ENCODE measurements around the gene NUMB.

NUMB gene

GRCh38 chr14:73238424-73238852 is 219.9 kb downstream of the NUMB start:
- H2AFZ ChIP-seq (ENCODE audit: low read length, unreplicated experiment) = peak overlapping the region; percentile 48
- no peaks in the 10 kb centered on the region for H3K36me3 ChIP-seq (ENCODE audit: insufficient read depth, low read length)
- H3K79me2 ChIP-seq (ENCODE audit: control insufficient read depth, insufficient read depth, low read length, unreplicated experiment) = no peaks in the 10 kb centered on the region
- H3K27me3 ChIP-seq (ENCODE audit: insufficient read depth, low read length) = peaks cover 29% of the 10 kb centered on the region
- peaks cover 31% of the 10 kb centered on the region for H3K4me1 ChIP-seq (ENCODE audit: control insufficient read depth, insufficient read depth, low read length, unreplicated experiment)
- H3K4me3 ChIP-seq (ENCODE audit: low read depth, low read length) = peak overlapping the region; percentile 77
- H3K27ac ChIP-seq (ENCODE audit: low read depth, low read length) = no peak overlapping the region

GRCh38 chr14:73237786-73238423 is 220.4 kb downstream of the NUMB start:
- Histone ChIP-seq H3K27me3 (ENCODE audit: insufficient read depth, low read length) (peaks cover 33% of the 10 kb centered on the region), H3K4me3 (ENCODE audit: low read depth, low read length) (peak overlapping the region; percentile 77), H3K79me2 (ENCODE audit: control insufficient read depth, insufficient read depth, low read length, unreplicated experiment) (no peaks in the 10 kb centered on the region), H3K4me1 (ENCODE audit: control insufficient read depth, insufficient read depth, low read length, unreplicated experiment) (peaks cover 31% of the 10 kb centered on the region), H3K27ac (ENCODE audit: low read depth, low read length) (no peak overlapping the region), H3K36me3 (ENCODE audit: insufficient read depth, low read length) (no peaks in the 10 kb centered on the region), H2AFZ (ENCODE audit: low read length, unreplicated experiment) (peak overlapping the region; percentile 48)

GRCh38 chr14:73237219-73237785 is 221.0 kb downstream of the NUMB start, which contains the start of gene PAPLN:
TSS of gene PAPLN (plus strand) at chr14:73237506. CDS start at chr14:73239779, 2,273 bp downstream.
- Histone ChIP-seq H3K27me3 (ENCODE audit: insufficient read depth, low read length) (peaks cover 33% of the 10 kb centered on the region), H2AFZ (ENCODE audit: low read length, unreplicated experiment) (peak within 1 kb of the TSS; percentile 48)

GRCh38 chr14:73236752-73237218 is 221.6 kb downstream of the NUMB start:
- Histone ChIP-seq H3K36me3 (ENCODE audit: insufficient read depth, low read length) (no peaks in the 10 kb centered on the region), H3K4me1 (ENCODE audit: control insufficient read depth, insufficient read depth, low read length, unreplicated experiment) (peaks cover 31% of the 10 kb centered on the region), H3K4me3 (ENCODE audit: low read depth, low read length) (no peak overlapping the region), H3K27me3 (ENCODE audit: insufficient read depth, low read length) (peaks cover 33% of the 10 kb centered on the region), H3K27ac (ENCODE audit: low read depth, low read length) (no peak overlapping the region), H3K79me2 (ENCODE audit: control insufficient read depth, insufficient read depth, low read length, unreplicated experiment) (no peaks in the 10 kb centered on the region), H2AFZ (ENCODE audit: low read length, unreplicated experiment) (no peak overlapping the region)

More at GRCh38 chr14:73237219-73237785, 221.0 kb downstream of the NUMB start, which contains the start of gene PAPLN:
- peak within 1 kb of the TSS; percentile 77 for H3K4me3 ChIP-seq (ENCODE audit: low read depth, low read length)
- H3K36me3 ChIP-seq (ENCODE audit: insufficient read depth, low read length) = no peaks in the 10 kb centered on the region
- peaks cover 31% of the 10 kb centered on the region for H3K4me1 ChIP-seq (ENCODE audit: control insufficient read depth, insufficient read depth, low read length, unreplicated experiment)
- no peak within 1 kb of the TSS for H3K27ac ChIP-seq (ENCODE audit: low read depth, low read length)
- H3K79me2 ChIP-seq (ENCODE audit: control insufficient read depth, insufficient read depth, low read length, unreplicated experiment) = no peaks in the 10 kb centered on the region

- Histone ChIP-seq H3K4me1 (ENCODE audit: control insufficient read depth, insufficient read depth, low read length, unreplicated experiment) (peaks cover 31% of the 10 kb centered on the region), H3K27ac (ENCODE audit: low read depth, low read length) (no peak overlapping the region), H3K4me3 (ENCODE audit: low read depth, low read length) (no peak overlapping the region), H2AFZ (ENCODE audit: low read length, unreplicated experiment) (no peak overlapping the region), H3K36me3 (ENCODE audit: insufficient read depth, low read length) (no peaks in the 10 kb centered on the region), H3K27me3 (ENCODE audit: insufficient read depth, low read length) (peaks cover 33% of the 10 kb centered on the region), H3K79me2 (ENCODE audit: control insufficient read depth, insufficient read depth, low read length, unreplicated experiment) (no peaks in the 10 kb centered on the region)
Measured at GRCh38 chr14:73236157-73236556, 222.2 kb downstream of the NUMB start.

- Histone ChIP-seq H2AFZ (ENCODE audit: low read length, unreplicated experiment) (no peak overlapping the region), H3K27ac (ENCODE audit: low read depth, low read length) (no peak overlapping the region), H3K4me1 (ENCODE audit: control insufficient read depth, insufficient read depth, low read length, unreplicated experiment) (peaks cover 31% of the 10 kb centered on the region), H3K4me3 (ENCODE audit: low read depth, low read length) (no peak overlapping the region), H3K36me3 (ENCODE audit: insufficient read depth, low read length) (no peaks in the 10 kb centered on the region), H3K27me3 (ENCODE audit: insufficient read depth, low read length) (peaks cover 33% of the 10 kb centered on the region), H3K79me2 (ENCODE audit: control insufficient read depth, insufficient read depth, low read length, unreplicated experiment) (no peaks in the 10 kb centered on the region)
Measured at GRCh38 chr14:73235531-73236155, 222.7 kb downstream of the NUMB start.

GRCh38 chr14:73234586-73235394 is 223.6 kb downstream of the NUMB start:
- Histone ChIP-seq H3K4me3 (ENCODE audit: low read depth, low read length) (no peak overlapping the region), H3K79me2 (ENCODE audit: control insufficient read depth, insufficient read depth, low read length, unreplicated experiment) (no peaks in the 10 kb centered on the region), H3K27ac (ENCODE audit: low read depth, low read length) (no peak overlapping the region), H3K27me3 (ENCODE audit: insufficient read depth, low read length) (peaks cover 33% of the 10 kb centered on the region), H3K36me3 (ENCODE audit: insufficient read depth, low read length) (no peaks in the 10 kb centered on the region), H3K4me1 (ENCODE audit: control insufficient read depth, insufficient read depth, low read length, unreplicated experiment) (peaks cover 28% of the 10 kb centered on the region), H2AFZ (ENCODE audit: low read length, unreplicated experiment) (no peak overlapping the region)

GRCh38 chr14:73234029-73234428 is 224.3 kb downstream of the NUMB start:
- H3K27me3 ChIP-seq (ENCODE audit: insufficient read depth, low read length) = peaks cover 33% of the 10 kb centered on the region
- no peak overlapping the region for H3K27ac ChIP-seq (ENCODE audit: low read depth, low read length)
- no peaks in the 10 kb centered on the region for H3K79me2 ChIP-seq (ENCODE audit: control insufficient read depth, insufficient read depth, low read length, unreplicated experiment)
- no peak overlapping the region for H2AFZ ChIP-seq (ENCODE audit: low read length, unreplicated experiment)
- H3K4me3 ChIP-seq (ENCODE audit: low read depth, low read length) = no peak overlapping the region
- no peaks in the 10 kb centered on the region for H3K36me3 ChIP-seq (ENCODE audit: insufficient read depth, low read length)
- peaks cover 25% of the 10 kb centered on the region for H3K4me1 ChIP-seq (ENCODE audit: control insufficient read depth, insufficient read depth, low read length, unreplicated experiment)

GRCh38 chr14:73233564-73233963 is 224.8 kb downstream of the NUMB start:
- peaks cover 33% of the 10 kb centered on the region for H3K27me3 ChIP-seq (ENCODE audit: insufficient read depth, low read length)
- no peaks in the 10 kb centered on the region for H3K36me3 ChIP-seq (ENCODE audit: insufficient read depth, low read length)
- H3K4me3 ChIP-seq (ENCODE audit: low read depth, low read length) = no peak overlapping the region
- peaks cover 25% of the 10 kb centered on the region for H3K4me1 ChIP-seq (ENCODE audit: control insufficient read depth, insufficient read depth, low read length, unreplicated experiment)
- no peak overlapping the region for H2AFZ ChIP-seq (ENCODE audit: low read length, unreplicated experiment)
- no peak overlapping the region for H3K27ac ChIP-seq (ENCODE audit: low read depth, low read length)
- H3K79me2 ChIP-seq (ENCODE audit: control insufficient read depth, insufficient read depth, low read length, unreplicated experiment) = no peaks in the 10 kb centered on the region

- Histone ChIP-seq H2AFZ (ENCODE audit: low read length, unreplicated experiment) (no peak overlapping the region), H3K36me3 (ENCODE audit: insufficient read depth, low read length) (no peaks in the 10 kb centered on the region), H3K27ac (ENCODE audit: low read depth, low read length) (no peak overlapping the region), H3K4me1 (ENCODE audit: control insufficient read depth, insufficient read depth, low read length, unreplicated experiment) (peaks cover 26% of the 10 kb centered on the region), H3K79me2 (ENCODE audit: control insufficient read depth, insufficient read depth, low read length, unreplicated experiment) (no peaks in the 10 kb centered on the region), H3K27me3 (ENCODE audit: insufficient read depth, low read length) (peaks cover 33% of the 10 kb centered on the region), H3K4me3 (ENCODE audit: low read depth, low read length) (no peak overlapping the region)
Measured at GRCh38 chr14:73232984-73233383, 225.4 kb downstream of the NUMB start.
